Motor neuron (in vitro differentiated cells): ENCODE measurements around the gene GNAQ. TPM values are rescaled to one million over a fixed set of nuclear protein-coding genes. Genes with fewer than 3 reads are reported as not detected.
"Not testable (repeated sequence)": the region's sequence is repeated elsewhere in the genome, so short reads cannot be mapped to it uniquely, and the experiment has no call there.

Experiments
- ATAC-seq, 8 experiments: fragments of 200-7000 bp; cut with Tn5 transposase; replicated peaks in 6 of 8; 2 replicates each; pipeline ENCODE4 v1.8.0; 2021; ENCODE audit warnings: mild to moderate bottlenecking in 8 of 8, moderate library complexity in 8 of 8
- H3K27ac ChIP-seq, 2 donors: fragments of 250-450 bp; sonication (Bioruptor Pico); 2 replicates each; pipeline ENCODE4 v1.9.0; 2021; ENCODE audit warnings: antibody characterized with exemption in 2 of 2, mild to moderate bottlenecking in 2 of 2, moderate library complexity in 1 of 2
- H3K4me1 ChIP-seq, 2 donors: fragments of 250-450 bp; sonication (Bioruptor Pico); replicated peaks in 1 of 2; 2 replicates each; pipeline ENCODE4 v1.6.1; 2021; ENCODE audit warnings: antibody characterized with exemption in 2 of 2, mild to moderate bottlenecking in 2 of 2, moderate library complexity in 1 of 2
- H3K4me3 ChIP-seq, 5 donors: fragments of 250-450 bp; sonication (Bioruptor Pico); 2 replicates each; pipeline ENCODE4 v1.9.0; 2021; ENCODE audit warnings: antibody characterized with exemption in 5 of 5, mild to moderate bottlenecking in 5 of 5, moderate library complexity in 4 of 5
- WGBS, 10 experiments: fragments of 450-650 bp; shearing (Covaris generic); methylation state at CpG; one replicate each; pipeline ENCODE4 v1.0.0; 2022; 5-methylcytosine and 5-hydroxymethylcytosine counted together
- in situ Hi-C, 9 experiments: fragments of 400-800 bp; cut with MboI; loops; one replicate each; pipeline ENCODE4 v1.15.0; 2021; ENCODE audit warnings: low sequenced_read_pairs in 9 of 9, low pct_unique_long_range_greater_than_20kb in 2 of 9; ENCODE audit not compliant: unreplicated experiment in 9 of 9
- total RNA-seq, 8 experiments: library from RNA; unstranded; fragments of 300-600 nt; gene quantifications; 2 replicates each; pipeline versions ENCODE4 v1.2.3 to v1.2.4, GENCODE V29; 2022

GNAQ gene
- total RNA-seq, 8 experiments from 2014 or later = 10.5 to 84.7 (median 37.9) TPM

DNA sequence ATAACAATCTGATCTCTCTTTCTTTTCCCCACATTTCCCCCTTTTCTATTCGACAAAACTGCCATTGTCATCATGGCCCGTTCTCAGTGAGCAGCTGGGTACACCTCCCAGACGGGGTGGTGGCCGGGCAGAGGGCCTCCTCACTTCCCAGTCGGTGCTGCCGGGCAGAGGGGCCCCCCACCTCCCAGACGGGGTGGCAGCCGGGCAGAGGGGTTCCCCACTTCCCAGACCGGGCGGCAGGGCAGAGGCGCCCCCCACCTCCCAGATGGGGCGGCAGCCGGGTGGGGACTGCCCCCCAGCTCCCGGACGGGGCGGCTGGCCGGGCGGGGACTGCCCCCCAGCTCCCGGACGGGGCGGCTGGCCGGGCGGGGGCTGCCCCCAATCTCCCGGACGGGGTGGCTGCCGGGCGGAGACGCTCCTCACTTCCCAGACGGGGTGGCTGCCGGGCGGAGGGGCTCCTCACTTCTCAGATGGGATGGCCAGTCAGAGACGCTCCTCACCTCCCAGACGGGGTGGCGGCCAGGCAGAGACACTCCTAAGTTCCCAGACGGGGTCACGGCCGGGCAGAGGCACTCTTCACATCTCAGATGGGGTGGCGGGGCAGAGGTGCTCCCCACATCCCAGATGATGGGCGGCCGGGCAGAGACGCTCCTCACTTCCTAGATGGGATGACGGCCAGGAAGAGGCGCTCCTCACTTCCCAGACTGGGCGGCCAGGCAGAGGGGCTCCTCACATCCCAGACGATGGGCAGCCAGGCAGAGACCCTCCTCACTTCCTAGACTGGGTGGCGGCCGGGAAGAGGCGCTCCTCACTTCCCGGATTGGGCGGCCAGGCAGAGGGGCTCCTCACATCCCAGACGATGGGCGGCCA, 328.9 kb downstream of the GNAQ start:
- H3K27ac ChIP-seq, H3K4me1 ChIP-seq, H3K4me3 ChIP-seq, ATAC-seq, in situ Hi-C loops: not testable (repeated sequence)
- WGBS, 10 experiments = 100% methylated on average over 2 of the region's 52 CpGs; no CpG with 5 or more reads in 9 of the 10 experiments

DNA sequence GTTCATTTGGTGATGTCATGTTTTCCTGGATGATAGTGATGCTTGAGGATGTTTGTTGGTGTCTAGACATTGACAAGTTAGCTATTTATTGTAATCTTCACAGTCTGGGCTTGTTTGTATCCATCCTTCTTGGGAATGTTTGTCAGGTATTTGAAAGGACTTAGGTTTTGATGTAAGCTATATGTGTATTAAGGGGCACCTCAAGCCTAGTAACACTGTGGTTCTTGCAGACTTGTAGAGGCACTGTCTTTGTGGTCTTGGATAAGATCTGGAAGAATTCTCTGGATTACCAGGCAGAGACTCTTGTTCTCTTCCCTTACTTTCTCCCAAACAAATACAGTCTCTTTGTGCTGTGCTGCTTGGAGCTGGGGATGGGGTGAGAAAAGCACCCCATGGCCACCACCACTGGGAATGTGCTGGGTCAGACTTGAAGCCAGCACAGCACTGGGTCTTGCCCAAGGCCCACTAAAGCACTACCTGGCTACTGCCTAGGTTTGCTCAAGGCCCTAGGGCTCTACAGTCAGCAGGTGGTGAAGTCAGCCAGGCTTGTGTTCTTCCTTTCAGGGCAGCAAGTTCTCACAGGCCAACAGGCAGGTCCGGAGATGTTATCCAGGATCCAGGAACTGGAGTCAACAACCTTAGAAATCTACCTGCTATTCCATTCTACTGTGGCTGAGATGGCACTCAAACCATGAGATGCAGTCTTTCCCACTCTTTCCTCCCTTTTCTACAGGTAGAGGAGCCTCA, 334.2 kb downstream of the GNAQ start:
- ATAC-seq = no peak
- in situ Hi-C loops = no loop called here
- H3K4me1 ChIP-seq = no peaks in the 10 kb centered on the region
- no peak overlapping the region for H3K4me3 ChIP-seq
- WGBS, 10 experiments = 60 to 100% (median 70%) methylated on average over 1 of the region's 1 CpG; no CpG with 5 or more reads in 6 of the 10 experiments
- H3K27ac ChIP-seq = no peak overlapping the region

DNA sequence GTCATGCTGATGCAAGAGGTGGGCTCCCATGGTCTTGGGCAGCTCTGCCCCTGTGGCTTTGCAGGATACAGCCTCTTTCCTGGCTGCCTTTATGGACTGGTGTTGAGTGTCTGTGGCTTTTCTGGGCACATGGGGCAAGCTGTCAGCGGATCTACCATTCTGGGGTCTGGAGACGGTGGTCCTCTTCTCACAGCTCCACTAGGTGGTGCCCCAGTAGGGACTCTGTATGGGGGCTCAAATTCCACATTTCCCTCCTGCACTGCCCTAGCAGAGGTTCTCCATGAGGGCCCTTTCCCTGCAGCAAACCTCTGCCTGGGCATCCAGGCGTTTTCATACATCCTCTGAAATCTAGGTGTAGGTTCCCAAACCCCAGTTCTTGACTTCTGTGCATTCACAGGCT, 340.9 kb downstream of the GNAQ start:
- H3K4me3 ChIP-seq, H3K4me1 ChIP-seq, ATAC-seq, H3K27ac ChIP-seq, in situ Hi-C loops: not testable (repeated sequence)
- 80 to 100% (median 85%) methylated on average over 1 to 2 of the region's 3 CpGs; no CpG with 5 or more reads in 6 of the 10 experiments for WGBS, 10 experiments

DNA sequence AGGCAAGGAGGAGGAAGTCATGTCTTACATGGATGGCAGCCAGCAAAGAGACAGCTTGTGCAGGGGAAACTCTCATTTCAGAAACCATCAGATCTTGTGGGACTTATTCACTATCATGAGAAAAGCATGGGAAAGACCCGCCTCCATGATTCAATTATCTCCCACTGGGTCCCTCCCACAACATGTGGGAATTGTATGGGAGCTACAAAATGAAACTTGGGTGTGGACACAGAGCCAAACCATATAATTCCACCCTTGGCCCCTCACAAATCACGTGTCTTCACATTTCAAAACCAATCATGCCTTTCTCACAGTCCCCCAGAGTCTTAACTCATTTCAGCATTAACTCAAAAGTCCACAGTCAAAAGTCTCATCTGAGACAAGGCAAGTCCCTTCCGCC, 341.5 kb downstream of the GNAQ start:
- in situ Hi-C loops, H3K4me3 ChIP-seq, H3K4me1 ChIP-seq, H3K27ac ChIP-seq: not testable (repeated sequence)
- WGBS, 10 experiments = 33 to 85% (median 75%) methylated on average over 1 to 3 of the region's 3 CpGs; no CpG with 5 or more reads in 3 of the 10 experiments
- ATAC-seq = peak in 1 of 8 experiments; percentile 56

DNA sequence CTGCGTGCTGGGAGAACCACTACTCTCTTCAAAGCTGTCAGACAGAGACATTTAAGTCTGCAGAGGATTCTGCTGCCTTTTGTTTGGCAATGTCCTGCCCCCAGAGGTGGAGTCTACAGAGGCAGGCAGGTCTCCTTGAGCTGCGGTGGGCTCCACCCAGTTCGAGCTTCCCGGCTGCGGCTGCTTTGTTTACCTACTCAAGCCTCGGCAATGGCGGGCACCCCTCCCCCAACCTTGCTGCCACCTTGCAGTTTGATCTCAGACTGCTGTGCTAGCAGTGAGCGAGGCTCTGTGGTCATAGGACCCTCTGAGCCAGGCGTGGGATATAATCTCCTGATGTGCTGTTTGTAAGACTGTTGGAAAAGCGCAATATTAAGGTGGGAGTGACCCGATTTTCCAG, 343.9 kb downstream of the GNAQ start:
- H3K4me1 ChIP-seq, in situ Hi-C loops, ATAC-seq, H3K27ac ChIP-seq, H3K4me3 ChIP-seq: not testable (repeated sequence)
- WGBS, 10 experiments = 0 to 100% (median 42%) methylated on average over 1 to 3 of the region's 11 CpGs; no CpG with 5 or more reads in 6 of the 10 experiments

DNA sequence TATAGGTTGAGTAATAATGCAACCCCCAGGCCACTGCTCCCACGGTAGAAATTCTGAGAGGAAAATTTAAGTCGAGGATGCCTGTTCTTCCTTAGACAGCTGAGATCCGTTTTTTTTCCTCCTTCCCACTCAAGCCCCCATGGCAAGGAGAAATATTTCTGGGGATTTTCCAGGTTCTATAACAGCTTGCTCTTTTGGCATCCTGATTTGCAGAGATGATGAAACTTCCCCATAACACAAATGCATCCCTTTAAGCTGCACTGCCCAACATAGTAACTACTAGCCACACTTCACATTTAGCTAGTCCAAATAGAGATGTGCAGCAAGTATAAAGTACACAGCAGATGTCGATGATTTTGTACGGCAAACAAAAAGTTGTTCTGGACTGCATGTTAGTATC, 351.0 kb downstream of the GNAQ start:
- Histone ChIP-seq H3K4me3 (no peak overlapping the region), H3K27ac (no peak overlapping the region), H3K4me1 (no peaks in the 10 kb centered on the region)
- in situ Hi-C loops = no loop called here
- no peak for ATAC-seq
- WGBS, 10 experiments = 23 to 100% (median 71%) methylated on average over 1 to 5 of the region's 5 CpGs

DNA sequence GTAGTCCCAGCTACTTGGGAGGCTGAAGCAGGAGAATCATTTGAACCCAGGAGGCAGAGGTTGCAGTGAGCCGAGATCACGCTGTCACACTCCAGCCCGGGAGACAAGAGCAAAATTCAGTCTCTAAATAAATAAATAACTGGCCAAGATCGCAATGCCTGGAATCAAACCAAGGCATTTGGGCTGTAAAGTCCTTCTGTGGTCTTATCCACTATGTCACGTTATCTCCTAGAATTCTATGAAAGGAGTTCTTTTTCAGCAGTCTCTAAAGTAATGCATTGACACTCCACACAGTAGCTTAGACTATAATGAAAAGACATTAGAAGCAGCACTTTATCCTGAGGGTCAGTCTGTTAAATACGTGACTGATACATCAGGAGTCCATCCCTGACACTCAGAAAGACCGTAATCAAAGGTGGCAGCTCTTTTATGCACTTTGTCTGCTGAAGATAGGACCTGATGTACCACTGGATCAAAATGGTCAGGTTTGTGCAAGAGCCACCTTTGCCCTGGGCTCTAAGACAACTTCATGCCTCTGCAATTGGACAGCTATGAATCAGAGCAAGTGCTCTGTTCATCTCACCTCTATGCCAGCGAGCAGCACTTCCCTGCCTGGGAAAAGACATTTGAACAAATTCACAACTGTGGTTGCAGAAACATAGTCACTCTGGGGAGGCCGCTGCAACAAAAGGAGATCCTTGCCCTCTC, 351.8 kb downstream of the GNAQ start:
- Histone ChIP-seq H3K27ac (no peak overlapping the region), H3K4me3 (no peak overlapping the region), H3K4me1 (no peaks in the 10 kb centered on the region)
- 64 to 100% (median 80%) methylated on average over 1 to 7 of the region's 9 CpGs; no CpG with 5 or more reads in 1 of the 10 experiments for WGBS, 10 experiments
- ATAC-seq = no peak
- in situ Hi-C loops = no loop called here

DNA sequence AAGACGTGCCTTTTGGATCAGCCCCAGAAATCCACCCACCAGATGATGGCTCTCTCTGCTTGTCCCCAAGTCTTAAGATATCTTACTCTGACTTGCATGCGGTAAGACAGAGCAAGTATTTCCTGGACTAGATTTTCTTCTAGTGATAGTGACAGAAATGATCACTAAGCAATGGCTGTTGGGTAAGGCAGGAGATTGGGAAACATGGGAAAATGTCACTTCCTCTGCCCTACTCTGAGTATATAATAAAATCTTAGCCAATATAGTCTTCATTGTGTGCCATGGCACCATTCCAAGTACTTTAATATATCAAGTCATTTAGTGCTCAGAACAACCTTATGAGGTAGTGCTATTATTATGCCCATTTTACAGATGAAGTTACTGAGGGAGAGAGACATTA, 352.5 kb downstream of the GNAQ start:
- WGBS, 10 experiments = 0 to 100% (median 84%) methylated on average over 1 to 2 of the region's 2 CpGs; no CpG with 5 or more reads in 2 of the 10 experiments
- H3K27ac ChIP-seq = no peak overlapping the region
- in situ Hi-C loops = no loop called here
- no peak for ATAC-seq
- no peak overlapping the region for H3K4me3 ChIP-seq
- H3K4me1 ChIP-seq = no peaks in the 10 kb centered on the region

DNA sequence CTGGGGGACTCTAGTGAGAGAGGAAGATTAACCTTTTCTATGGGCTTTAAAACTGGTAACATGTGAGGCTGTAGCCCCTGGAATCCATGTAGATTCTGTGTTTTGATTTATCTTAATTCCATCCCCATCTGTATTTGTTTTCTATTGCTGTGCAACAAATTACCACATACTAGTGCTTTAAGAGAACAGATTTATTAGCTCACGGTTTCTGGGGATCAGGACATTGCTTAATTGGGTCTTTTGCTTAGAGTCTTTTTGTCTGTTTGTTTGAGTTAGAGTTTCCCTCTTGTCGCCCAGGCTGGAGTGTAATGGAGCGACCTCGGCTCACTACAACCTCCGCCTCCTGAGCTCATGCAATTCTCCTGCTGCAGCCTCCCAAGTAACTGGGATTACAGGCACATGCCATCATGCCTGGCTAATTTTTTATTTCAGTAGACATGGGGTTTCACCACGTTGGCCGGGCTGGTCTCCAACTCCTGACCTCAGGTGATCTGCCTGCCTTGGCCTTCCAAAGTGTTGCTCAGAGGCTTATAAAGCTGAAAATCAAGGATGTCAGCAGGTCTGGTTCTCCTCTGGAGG, 353.6 kb downstream of the GNAQ start:
- Histone ChIP-seq H3K4me1 (no peaks in the 10 kb centered on the region), H3K27ac (no peak overlapping the region), H3K4me3 (no peak overlapping the region)
- 17 to 94% (median 77%) methylated on average over 1 to 7 of the region's 7 CpGs; no CpG with 5 or more reads in 3 of the 10 experiments for WGBS, 10 experiments
- ATAC-seq = peak in 3 of 8 experiments; percentile 9 to 69 (median 16)
- in situ Hi-C loops = no loop called here

DNA sequence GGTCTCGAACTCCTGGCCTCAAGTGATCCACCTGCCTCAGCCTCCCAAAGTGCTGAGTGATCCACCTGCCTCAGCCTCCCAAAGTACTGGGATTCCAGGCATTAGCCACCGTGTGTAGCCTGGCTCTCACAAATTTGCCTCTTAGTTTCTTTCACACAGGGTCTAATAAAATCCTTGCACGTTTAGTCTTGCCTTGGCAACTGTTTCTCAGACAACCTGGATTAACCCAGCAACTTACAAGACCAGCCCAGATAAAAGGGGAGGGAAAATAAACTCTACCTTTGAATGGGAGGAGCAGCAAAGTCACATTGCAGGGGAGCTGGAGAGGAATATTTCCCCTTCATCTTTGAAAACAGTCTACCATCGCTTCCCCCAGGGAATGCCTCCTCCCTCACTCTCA, 354.2 kb downstream of the GNAQ start:
- in situ Hi-C loops = no loop called here
- WGBS, 10 experiments = 46 to 100% (median 80%) methylated on average over 1 to 4 of the region's 4 CpGs; no CpG with 5 or more reads in 1 of the 10 experiments
- peak in 3 of 8 experiments; percentile 33 to 83 (median 40) for ATAC-seq

DNA sequence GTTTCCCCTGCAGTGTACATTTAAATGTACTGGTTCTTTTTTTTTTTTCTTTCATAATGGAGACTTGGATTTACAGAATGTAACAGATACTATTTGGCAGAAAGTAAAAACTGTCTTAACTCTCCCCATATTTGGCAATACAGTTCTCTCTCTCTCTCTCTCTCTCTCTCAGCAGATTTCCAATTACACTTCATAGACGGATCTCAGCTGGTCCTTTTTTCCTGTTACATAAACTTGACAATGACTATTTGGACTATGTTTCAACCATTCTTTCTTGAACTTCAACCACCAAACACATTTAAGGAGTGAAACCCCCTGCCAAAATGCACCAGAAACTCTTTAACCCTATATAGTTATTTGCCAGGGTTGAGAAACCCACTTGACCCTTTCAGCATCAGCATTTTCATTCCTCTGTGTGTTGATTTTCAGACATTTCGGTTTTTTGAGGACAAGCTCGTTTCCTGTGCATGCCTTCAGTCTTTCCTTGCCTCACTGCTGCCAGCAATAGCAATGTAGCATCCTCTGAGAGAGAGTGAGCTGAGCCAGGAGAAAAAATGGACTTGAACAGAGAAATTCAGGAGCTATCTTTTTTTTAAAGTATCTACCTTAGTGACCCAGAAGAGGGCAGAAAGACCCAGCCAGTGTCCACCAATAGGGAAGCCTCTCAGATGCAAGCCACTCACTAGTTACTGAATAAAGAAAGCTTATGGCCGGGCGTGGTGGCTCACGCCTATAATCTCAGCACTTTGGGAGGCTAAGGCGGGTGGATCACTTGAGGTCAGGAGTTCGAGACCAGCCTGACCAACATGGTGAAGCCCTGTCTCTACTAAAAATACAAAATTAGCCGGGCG, 357.4 kb downstream of the GNAQ start:
- WGBS, 10 experiments = 15 to 94% (median 80%) methylated on average over 2 to 6 of the region's 10 CpGs; no CpG with 5 or more reads in 1 of the 10 experiments
- no peak overlapping the region for H3K4me3 ChIP-seq
- no peaks in the 10 kb centered on the region for H3K4me1 ChIP-seq
- in situ Hi-C loops = no loop called here
- no peak overlapping the region for H3K27ac ChIP-seq
- ATAC-seq = no peak

More for the DNA sequence above, 354.2 kb downstream of the GNAQ start:
- Histone ChIP-seq H3K4me1 (no peaks in the 10 kb centered on the region), H3K27ac (no peak overlapping the region), H3K4me3 (no peak overlapping the region)

DNA sequence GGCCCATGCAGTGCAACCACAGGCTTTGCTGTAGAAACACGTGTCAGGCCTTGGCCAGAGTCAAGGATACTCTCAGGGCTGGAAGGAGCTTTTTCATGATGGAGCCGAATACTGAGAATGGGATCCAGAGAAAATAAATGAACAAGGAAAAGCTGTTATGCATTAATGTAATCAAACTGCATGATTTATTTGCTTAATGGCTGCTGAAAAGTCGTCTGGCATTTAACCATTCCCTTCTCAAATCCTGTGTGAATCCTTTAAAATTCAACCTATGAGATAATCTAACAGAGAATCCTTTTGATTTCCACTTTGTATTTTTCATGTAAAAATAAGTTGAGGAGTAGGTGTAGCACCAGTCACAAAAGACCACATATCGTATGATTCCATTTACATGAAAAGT, 359.4 kb downstream of the GNAQ start:
- 31 to 80% (median 58%) methylated on average over 3 to 4 of the region's 4 CpGs; no CpG with 5 or more reads in 2 of the 10 experiments for WGBS, 10 experiments
- ATAC-seq = no peak
- in situ Hi-C loops = no loop called here
- Histone ChIP-seq H3K4me1 (no peaks in the 10 kb centered on the region), H3K4me3 (no peak overlapping the region), H3K27ac (no peak overlapping the region)
